ENCODE results near the gene GUCA1A.

The GUCA1A gene

GRCh38 chr6:42173101-42173500 lies at the start of gene GUCA1A:
Gene GUCA1A (plus strand): TSS chr6:42173364. CDS start chr6:42173614, 250 bp downstream.
- DNase-seq (ENCODE audit: low read depth in 3 of 3), result no peak

DNA sequence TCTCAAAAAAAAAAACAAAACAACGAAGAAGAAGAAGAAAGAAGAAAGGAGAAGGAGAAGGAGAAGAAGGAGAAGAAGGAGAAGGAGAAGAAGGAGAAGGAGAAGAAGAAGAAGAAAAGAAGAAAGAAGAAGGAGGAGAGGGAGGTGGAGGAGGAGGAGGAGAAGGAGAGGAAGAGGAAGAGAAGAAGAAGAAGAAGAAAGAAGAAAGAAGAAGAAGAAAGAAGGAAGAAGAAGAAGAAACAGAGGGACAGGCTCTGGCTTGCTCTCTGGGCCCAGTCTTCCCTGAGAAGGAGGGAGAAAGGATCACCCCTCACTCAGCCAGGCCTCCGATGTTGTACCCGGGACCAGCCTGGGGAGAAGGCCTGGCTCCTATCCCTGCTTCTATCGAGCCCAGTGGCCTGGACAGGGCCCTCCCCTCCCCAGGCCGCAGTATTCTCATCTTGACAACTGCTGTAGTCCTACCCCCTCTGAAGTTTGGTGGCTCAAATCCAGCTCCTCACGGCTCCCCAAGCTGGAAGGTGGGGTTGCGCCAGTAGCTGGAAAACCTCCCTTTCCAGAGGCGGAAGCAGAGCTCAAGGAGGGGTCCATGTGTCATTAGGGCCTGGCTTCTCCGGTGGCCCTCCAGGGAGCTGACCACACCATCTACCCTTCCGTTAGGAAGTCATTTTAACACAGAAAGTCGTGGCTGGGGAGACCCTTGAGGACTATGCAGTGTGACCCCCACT lies 49.6 kb upstream of the GUCA1A start:
- DNase-seq (ENCODE audit: low read depth in 3 of 3), result no peak

- no peak for DNase-seq (ENCODE audit: low read depth in 3 of 3)
These were observed 48.8 kb upstream of the GUCA1A start for GRCh38 chr6:42124223-42124836.

DNA sequence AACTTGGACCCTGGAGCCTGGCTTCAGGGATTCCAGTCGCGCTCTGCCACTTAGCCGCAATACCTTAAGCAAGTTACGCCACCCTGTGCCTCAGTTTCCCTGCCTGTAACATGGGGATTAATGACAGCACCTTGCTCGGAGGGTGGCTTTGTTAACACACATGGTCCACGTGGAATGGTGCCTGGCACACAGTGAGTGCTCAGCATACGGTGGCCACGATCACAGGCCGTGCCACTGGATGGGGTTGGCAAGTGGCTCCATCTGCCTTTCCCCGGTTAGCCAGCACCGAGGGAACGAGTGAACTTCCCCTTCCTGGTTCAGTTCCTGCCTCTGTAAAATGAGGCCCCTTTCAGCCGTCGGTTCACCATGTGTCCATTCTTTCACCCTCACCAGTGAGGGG lies 47.9 kb upstream of the GUCA1A start:
- DNase-seq (ENCODE audit: low read depth in 3 of 3), result no peak

GRCh38 chr6:42125663-42126062 lies 47.5 kb upstream of the GUCA1A start:
- DNase-seq (ENCODE audit: low read depth in 3 of 3), result no peak

DNA sequence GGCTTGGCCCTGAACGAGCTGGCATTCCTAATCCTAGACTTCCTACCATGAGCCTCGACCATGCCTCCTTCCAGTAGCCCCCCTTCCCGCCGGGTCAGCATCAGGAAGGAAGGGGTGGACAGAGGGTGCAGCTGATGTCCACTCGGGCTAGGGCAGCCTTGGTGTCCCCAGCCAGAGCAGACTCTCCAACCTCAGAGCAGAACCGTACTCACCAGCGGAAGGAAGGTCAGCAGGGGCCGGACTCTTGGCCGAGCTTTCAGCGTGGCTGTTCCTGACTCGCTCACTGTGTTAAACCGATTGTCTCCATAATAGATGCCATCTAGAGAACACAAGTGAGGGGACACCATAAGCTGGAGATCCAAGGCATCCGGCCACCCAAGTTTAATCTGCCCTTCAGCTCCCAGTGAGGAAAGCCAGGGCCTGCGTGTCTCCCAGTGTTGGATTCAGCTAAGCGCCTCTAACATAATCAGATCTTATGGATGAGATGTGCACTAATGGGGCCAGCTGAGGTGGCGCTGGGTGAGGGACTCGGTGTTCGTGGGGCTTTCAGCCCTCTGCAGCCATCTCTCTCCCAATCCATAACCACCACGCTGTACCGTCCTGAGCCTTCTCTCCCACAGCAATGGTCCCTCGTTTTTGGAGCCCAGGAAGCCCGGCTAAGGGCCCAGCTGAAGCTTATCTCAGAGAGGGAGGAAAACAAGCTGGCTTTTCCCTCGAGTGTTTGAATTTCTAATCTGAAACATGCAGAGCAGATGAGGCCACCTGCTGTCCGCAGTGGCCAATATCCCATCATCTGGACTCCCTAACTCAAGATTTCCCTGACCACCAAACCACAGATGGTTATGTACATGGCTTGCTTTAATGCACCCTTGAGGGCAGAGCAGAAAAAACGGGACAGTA lies 44.5 kb upstream of the GUCA1A start:
- DNase-seq (ENCODE audit: low read depth in 3 of 3), result no peak

DNA sequence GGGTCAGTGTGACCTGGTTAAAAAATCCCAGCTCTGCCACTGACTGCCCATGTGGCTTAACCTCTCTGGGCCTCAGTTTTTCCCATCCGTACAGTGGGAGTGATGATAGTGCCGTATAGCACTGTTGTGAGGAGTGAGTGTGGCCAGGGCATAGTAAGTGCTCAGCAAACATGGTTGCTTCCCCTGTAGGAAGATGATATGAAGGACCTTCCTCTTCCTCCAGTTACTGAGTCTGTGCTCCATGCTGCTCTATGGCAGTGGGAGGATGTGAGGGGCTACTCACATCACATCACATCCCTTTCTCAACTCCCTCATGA lies 43.8 kb upstream of the GUCA1A start:
- no peak for DNase-seq (ENCODE audit: low read depth in 3 of 3)

- no peak for DNase-seq (ENCODE audit: low read depth in 3 of 3)
These were observed 41.6 kb upstream of the GUCA1A start for GRCh38 chr6:42131531-42131930.

DNA sequence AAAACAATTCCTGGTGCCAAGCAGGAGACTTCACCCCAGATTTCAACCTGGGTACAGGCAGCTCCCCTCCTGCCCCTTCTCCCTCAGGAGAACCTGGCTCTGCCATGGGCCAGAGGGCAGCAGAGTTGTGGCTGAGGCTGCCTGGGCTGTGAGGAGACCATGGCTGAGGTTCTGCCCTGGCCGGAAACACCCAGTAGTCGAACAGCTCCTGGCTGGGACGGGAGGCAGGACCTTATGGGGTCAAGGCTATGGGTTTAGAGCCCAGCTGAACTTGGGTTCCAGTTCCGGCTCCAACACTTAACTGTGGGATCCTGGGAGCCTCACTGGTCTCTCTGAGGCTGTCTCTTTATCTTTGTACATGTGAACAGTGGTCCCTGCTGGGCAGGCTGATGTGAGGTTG lies 39.2 kb upstream of the GUCA1A start:
- DNase-seq (ENCODE audit: low read depth in 3 of 3), result no peak

GRCh38 chr6:42135161-42135560 lies 38.0 kb upstream of the GUCA1A start:
- no peak for DNase-seq (ENCODE audit: low read depth in 3 of 3)

- DNase-seq (ENCODE audit: low read depth in 3 of 3), result no peak
These were observed 37.4 kb upstream of the GUCA1A start for GRCh38 chr6:42135722-42136121.

GRCh38 chr6:42136508-42137193 lies 36.5 kb upstream of the GUCA1A start:
- DNase-seq (ENCODE audit: low read depth in 3 of 3), result peak in 1 of 3 experiments; percentile 25

- DNase-seq (ENCODE audit: low read depth in 3 of 3), result no peak
These were observed 35.9 kb upstream of the GUCA1A start for GRCh38 chr6:42137194-42137753.

DNA sequence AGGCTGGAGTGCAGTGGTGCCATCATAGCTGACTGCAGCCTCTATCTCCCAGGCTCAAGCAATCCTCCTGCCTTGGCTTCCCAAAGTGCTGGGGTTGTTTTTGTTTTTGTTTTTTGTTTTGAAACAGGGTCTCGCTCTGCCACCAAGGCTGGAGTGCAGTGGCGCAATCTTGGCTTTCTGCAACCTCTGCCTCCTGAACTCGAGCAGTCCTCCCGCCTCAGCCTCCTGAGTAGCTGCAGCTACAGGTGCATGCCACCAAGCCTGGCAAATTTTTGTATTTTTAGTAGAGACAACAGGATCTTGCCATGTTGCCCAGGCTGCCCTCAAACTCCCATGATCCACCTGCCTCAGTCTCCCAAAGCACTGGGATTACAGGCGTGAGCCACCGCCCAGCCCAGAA lies 35.0 kb upstream of the GUCA1A start:
- no peak for DNase-seq (ENCODE audit: low read depth in 3 of 3)

DNA sequence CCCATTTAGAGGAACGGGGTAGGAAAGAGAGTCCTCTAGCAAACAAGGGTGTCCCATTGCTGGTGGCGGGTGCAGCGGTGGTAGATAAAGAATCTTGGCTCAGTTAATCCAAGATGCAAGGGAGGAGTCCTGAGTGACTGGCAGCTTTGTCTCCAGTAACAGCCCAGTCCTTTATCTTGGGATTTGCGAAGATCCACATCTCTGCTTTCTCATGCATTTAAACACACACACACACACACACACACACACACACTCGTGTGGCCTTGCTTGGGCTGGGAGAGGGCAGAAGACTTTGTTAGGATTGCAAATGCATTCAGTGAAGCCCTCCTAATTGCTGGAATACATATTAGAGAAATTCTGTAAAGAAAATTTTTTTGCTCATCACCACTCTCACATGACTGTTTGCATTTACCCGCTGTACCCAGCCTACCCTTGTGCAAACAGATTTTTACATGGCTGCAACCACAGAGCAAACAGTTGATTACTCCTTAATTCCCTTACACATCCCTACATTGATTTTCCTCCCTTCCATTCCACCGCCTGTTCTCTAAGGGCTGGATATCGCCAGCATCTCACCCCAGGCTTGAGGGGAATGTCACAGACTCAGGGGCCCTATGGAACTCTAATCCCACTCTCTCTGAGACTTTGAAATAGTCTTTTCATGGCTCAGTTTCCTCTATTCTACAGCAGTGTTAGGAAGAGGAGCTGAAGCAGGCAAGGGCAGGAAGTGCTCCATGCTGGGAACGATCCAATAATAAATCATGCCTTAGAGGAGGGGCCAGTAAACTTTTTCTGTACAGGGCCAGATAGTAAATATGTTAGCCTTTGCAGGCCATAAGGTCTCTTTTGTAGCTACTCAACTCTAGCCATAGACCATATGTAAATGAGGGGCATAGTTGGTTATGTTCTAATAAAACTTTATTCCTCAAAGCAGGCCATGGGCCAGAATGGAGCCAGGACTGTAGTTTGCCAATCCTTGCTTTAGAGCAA lies 34.2 kb upstream of the GUCA1A start:
- no peak for DNase-seq (ENCODE audit: low read depth in 3 of 3)

- no peak for DNase-seq (ENCODE audit: low read depth in 3 of 3)
These were observed 33.1 kb upstream of the GUCA1A start for GRCh38 chr6:42140032-42140431.

GRCh38 chr6:42140756-42141602 lies 32.2 kb upstream of the GUCA1A start:
- no peak for DNase-seq (ENCODE audit: low read depth in 3 of 3)

DNA sequence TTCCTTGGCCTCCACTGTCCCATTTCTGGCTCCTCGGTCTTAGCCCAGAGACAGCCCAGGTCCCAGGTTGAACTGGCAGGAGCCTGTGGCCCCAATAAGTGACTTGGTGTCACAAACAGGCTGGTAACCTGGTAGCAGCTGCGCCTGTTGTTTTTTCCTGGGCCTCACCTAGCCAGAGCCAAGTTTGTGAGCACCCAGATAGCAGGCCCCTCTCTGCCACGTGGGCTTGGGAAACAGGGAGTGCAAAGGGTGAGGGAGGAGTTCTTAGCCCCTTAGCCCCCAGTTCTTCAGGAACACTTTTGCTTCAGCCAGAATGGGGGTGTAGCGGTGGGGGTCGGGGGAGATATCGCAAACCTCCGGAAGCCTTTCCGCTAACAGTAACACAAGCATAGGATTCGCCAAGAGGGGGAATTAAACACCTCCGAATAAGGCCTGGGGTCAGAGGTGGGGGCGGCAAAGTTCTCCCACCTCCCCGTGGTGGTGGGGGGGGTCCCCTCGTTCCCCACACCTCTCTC lies 31.5 kb upstream of the GUCA1A start:
- DNase-seq (ENCODE audit: low read depth in 3 of 3), result no peak

GRCh38 chr6:42142118-42142835 lies 30.9 kb upstream of the GUCA1A start, which contains the start of gene C6orf132:
Gene C6orf132 (minus strand): TSS chr6:42142620. CDS start chr6:42142444, 176 bp downstream.
- DNase-seq (ENCODE audit: low read depth in 3 of 3), result no peak

Measured in stimulated activated CD4-positive, alpha-beta T cell treated with anti-CD3 and anti-CD28 coated beads, TNF-alpha, amount 100 ng/mL, for 24 hours (primary cell).